Gastroesophageal sphincter (tissue), 3 donors: Measurements from ENCODE around the gene ASB6.

Experiments
- POLR2A ChIP-seq, 2 donors: fragments of 450-650 bp; IDR thresholded peaks; one replicate each; pipeline ENCODE4 v1.6.1; 2017; ENCODE audit warnings: antibody characterized with exemption in 2 of 2, mild to moderate bottlenecking in 2 of 2, moderate library complexity in 1 of 2
- POLR2AphosphoS5 ChIP-seq: sonication (generic); formaldehyde crosslinking; IDR thresholded peaks from one replicate; pipeline ENCODE4 v1.6.1; 2017; ENCODE audit warnings: antibody characterized with exemption
- TF ChIP-seq, protein P1 (sequence below), 4 experiments: fragments of 200-600 bp in 2 of 4; fragments of 450-650 bp in 2 of 4; sonication (generic) in 1 of 4; IDR thresholded peaks; one replicate each; pipeline ENCODE4 v1.5.1; 2017 to 2019; ENCODE audit warnings: antibody characterized with exemption in 4 of 4, mild to moderate bottlenecking in 2 of 4, moderate library complexity in 2 of 4

DNA sequence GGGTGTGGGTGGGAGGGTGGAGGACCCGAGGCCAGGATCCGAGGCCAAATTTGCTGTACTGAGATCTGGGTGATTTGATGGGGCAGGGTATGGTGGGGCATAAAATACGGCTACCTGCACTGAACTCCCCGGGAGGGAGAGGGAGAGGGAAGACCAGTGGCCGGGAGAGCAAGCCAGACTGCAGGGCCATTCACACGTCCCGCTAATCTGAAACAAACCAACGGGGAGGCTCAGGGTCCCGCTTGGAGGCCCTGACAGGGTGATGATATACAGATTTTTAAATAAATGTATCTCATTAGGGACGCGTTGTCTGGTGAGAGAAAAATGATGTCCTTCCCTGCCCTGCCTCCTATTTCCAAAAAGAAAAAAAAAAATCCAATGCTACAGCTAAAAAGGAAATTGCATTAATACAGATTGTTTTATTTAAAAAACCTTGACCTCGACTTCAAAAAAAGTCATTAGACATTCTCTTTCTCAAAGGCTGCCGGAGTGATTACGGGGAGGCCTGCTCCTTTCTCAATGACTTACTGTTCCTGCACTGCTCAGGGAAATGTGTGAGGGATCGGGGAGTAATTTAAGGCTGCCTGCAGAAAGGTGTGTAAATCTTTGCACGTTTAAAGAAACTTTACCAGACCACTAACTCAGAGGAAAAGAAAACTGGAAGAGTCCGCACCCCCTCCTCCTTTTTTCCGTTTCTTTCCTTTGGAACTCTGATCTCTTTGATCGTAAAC, 12.0 kb upstream of the ASB6 start:
- TF ChIP-seq, protein P1, sequence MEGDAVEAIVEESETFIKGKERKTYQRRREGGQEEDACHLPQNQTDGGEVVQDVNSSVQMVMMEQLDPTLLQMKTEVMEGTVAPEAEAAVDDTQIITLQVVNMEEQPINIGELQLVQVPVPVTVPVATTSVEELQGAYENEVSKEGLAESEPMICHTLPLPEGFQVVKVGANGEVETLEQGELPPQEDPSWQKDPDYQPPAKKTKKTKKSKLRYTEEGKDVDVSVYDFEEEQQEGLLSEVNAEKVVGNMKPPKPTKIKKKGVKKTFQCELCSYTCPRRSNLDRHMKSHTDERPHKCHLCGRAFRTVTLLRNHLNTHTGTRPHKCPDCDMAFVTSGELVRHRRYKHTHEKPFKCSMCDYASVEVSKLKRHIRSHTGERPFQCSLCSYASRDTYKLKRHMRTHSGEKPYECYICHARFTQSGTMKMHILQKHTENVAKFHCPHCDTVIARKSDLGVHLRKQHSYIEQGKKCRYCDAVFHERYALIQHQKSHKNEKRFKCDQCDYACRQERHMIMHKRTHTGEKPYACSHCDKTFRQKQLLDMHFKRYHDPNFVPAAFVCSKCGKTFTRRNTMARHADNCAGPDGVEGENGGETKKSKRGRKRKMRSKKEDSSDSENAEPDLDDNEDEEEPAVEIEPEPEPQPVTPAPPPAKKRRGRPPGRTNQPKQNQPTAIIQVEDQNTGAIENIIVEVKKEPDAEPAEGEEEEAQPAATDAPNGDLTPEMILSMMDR (IDR thresholded peaks at IDR 0.05), result no peak
- TF ChIP-seq POLR2A (IDR thresholded peaks at IDR 0.05) (no peak), POLR2AphosphoS5 (no peak)
